ENCODE data around the gene RASA1.

The RASA1 gene

DNA sequence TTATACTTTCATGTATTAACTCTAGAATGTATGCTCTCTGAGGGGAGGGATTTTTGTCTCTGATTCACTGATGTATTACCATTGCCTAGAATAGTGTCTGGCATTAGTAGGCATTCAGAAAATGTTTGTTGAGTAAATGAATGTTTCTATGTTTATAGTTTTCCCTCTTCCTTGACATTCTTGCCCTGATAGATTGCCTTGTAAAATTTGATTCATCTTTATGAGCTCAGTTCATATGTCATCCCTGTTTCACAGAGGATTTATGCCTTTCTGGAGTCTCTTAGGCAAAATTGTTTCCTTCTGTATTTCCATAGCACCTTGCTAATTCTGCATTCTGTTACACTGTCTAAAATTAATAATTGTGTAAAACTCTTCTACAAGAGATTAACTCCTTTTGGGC lies 72.3 kb downstream of the RASA1 start:
- TF ChIP-seq, protein P1, sequence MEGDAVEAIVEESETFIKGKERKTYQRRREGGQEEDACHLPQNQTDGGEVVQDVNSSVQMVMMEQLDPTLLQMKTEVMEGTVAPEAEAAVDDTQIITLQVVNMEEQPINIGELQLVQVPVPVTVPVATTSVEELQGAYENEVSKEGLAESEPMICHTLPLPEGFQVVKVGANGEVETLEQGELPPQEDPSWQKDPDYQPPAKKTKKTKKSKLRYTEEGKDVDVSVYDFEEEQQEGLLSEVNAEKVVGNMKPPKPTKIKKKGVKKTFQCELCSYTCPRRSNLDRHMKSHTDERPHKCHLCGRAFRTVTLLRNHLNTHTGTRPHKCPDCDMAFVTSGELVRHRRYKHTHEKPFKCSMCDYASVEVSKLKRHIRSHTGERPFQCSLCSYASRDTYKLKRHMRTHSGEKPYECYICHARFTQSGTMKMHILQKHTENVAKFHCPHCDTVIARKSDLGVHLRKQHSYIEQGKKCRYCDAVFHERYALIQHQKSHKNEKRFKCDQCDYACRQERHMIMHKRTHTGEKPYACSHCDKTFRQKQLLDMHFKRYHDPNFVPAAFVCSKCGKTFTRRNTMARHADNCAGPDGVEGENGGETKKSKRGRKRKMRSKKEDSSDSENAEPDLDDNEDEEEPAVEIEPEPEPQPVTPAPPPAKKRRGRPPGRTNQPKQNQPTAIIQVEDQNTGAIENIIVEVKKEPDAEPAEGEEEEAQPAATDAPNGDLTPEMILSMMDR (IDR thresholded peaks at IDR 0.05), result no peak
- TF ChIP-seq ZFX (IDR thresholded peaks at IDR 0.05; ENCODE audit: borderline replicate concordance), result no peak
- no peak overlapping the region for H3K27ac ChIP-seq

DNA sequence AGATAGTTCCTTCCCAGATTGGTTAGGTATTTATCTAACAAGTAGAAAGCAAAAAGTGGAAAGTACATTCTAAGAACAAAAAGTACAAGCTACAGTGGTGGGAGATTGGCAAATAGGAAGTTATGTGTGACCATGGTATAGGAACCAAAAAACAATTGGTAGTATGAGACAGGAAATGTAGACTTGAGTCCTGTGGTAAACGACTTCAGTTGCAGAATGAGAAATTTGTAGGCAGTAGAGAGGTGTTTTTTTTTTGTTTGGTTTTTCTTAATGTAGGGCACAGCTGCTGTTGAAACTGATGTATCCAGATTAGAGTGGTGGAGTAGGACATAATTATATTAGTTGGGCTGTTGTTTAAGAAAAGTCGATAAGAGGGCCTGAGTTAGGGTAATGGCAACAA lies 73.0 kb downstream of the RASA1 start:
- no peak for TF ChIP-seq ZFX (IDR thresholded peaks at IDR 0.05; ENCODE audit: borderline replicate concordance)
- TF ChIP-seq, protein P1 (IDR thresholded peaks at IDR 0.05), result no peak

DNA sequence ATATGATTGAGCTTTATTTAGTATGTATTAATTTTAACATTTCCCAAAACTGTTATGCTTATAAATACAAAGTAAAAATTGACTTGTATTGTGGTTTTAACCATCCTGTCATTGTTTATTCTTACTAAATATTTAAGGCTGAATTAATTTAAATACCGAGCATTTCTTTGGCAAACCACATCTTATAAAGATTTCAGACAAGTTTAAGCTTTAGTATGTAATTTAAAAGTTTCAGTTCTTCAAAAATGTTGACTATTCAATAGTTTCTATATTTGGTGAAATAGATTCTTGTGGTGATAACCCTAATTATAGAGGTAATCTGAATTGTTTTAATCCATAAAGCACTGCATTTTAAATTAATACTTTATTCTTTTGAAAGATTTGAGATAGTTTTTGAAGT lies 79.6 kb downstream of the RASA1 start:
- TF ChIP-seq, protein P1 (IDR thresholded peaks at IDR 0.05), result no peak
- no peak for TF ChIP-seq ZFX (IDR thresholded peaks at IDR 0.05; ENCODE audit: borderline replicate concordance)
- no peak overlapping the region for H3K27ac ChIP-seq

More for the DNA sequence above, 73.0 kb downstream of the RASA1 start:
- no peak overlapping the region for H3K27ac ChIP-seq

DNA sequence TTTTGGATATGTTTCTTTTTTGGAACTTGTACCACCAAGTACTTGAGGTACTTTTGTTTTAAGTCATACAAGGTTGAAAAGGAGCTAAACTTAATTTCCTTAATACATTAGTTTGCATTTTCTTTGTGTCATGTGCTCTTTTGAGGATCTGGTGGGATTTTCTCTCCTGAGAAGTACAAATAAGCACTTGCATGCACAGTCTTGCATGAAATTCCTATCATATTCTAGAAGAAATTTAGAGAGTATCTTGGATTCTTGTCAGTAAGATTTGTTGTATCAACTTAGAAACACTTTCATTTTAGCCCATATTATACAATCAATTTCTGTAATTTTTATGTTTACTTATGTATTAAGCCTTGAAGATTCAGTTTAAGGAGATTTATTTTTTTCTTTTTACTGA lies 80.2 kb downstream of the RASA1 start:
- TF ChIP-seq, protein P1 (IDR thresholded peaks at IDR 0.05), result no peak
- no peak for TF ChIP-seq ZFX (IDR thresholded peaks at IDR 0.05; ENCODE audit: borderline replicate concordance)
- H3K27ac ChIP-seq, result no peak overlapping the region

DNA sequence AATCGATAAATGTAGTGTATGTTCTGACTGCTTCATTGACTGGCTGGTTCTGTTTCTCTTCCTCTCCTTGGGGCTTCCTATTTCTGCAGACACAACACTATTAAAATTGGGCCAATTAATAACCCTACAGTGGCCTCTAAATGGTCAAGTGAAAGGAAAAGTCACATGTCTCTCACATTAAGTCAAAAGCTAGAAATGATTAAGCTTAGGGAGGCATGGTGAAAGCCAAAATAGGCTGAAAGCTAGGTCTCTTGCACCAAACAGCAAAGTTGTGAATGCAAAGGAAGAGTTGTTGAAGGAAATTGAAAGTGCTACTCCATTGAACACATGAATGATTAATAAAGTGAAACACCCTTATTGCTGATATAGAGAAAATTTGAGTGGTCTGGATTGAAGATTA lies 86.8 kb downstream of the RASA1 start:
- no peak overlapping the region for H3K27ac ChIP-seq
- TF ChIP-seq ZFX (IDR thresholded peaks at IDR 0.05; ENCODE audit: borderline replicate concordance), result no peak
- TF ChIP-seq, protein P1 (IDR thresholded peaks at IDR 0.05), result no peak

DNA sequence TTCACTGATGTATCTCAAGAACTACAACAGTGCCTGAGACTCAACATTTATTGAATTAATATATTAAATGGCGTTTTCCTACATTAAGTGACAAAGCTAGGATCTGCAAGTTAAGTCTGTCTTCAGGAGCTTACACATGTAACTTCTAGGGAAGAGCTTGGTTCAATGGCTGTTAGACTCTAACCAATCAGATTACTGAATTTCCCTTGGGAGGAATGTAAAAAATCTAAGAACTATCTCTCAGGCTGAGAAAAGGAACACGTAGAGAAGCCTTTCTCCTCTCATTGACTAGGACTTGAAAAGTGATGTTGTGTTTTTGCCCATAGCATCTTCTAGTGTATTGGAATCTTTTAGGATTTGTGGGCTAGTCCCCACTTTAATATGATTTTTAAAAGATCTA lies 91.4 kb downstream of the RASA1 start:
- no peak for TF ChIP-seq ZFX (IDR thresholded peaks at IDR 0.05; ENCODE audit: borderline replicate concordance)
- TF ChIP-seq, protein P1 (IDR thresholded peaks at IDR 0.05), result no peak

DNA sequence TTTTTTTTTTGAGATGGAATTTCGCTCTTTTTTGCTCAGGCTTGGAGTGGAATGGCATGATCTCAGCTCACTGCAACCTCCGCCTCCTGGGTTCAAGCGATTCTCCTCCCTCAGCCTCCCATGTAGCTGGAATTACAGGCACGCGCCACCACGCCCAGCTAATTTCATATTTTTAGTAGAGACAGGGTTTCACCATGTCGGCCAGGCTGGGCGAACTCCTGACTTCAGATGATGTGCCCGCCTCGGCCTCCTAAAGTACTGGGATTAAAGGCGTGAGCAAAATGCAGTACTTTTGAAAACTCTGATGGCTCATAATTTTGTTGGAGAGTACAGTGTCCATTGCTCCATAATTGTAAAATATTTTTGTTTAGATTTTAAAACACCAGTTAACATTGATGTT lies 92.4 kb downstream of the RASA1 start:
- TF ChIP-seq, protein P1 (IDR thresholded peaks at IDR 0.05), result no peak
- TF ChIP-seq ZFX (IDR thresholded peaks at IDR 0.05; ENCODE audit: borderline replicate concordance), result no peak
- H3K27ac ChIP-seq, result no peak overlapping the region

More for the DNA sequence above, 91.4 kb downstream of the RASA1 start:
- H3K27ac ChIP-seq, result no peak overlapping the region

Measured in 22Rv1 (cell line).